Type B pancreatic cell (in vitro differentiated cells): ENCODE measurements around the gene HAND1. TPM values are rescaled to one million over a fixed set of nuclear protein-coding genes. Genes with fewer than 3 reads are reported as not detected.
"Not testable (repeated sequence)": the region's sequence is repeated elsewhere in the genome, so short reads cannot be mapped to it uniquely, and the experiment has no call there.

Source experiments
- DNase-seq: peaks from one replicate; pipeline ENCODE4 v3.0.0; 2021; ENCODE audit warnings: mixed read lengths; ENCODE audit not compliant: unreplicated experiment; ENCODE audit errors: extremely low spot score
- H3K27ac Mint-ChIP-seq: 2 replicates; pipeline ENCODE4 v1.8.0; 2021; ENCODE audit warnings: mild to moderate bottlenecking, mixed read lengths
- H3K27me3 Mint-ChIP-seq: 2 replicates; pipeline ENCODE4 v1.8.0; 2021; ENCODE audit warnings: mixed read lengths
- H3K36me3 Mint-ChIP-seq: 2 replicates; pipeline ENCODE4 v1.8.0; 2021; ENCODE audit warnings: mixed read lengths
- H3K4me1 Mint-ChIP-seq: one replicate; pipeline ENCODE4 v1.8.0; 2021; ENCODE audit warnings: mixed read lengths; ENCODE audit not compliant: unreplicated experiment
- H3K4me3 Mint-ChIP-seq: 2 replicates; pipeline ENCODE4 v1.8.0; 2021; ENCODE audit warnings: mild to moderate bottlenecking, mixed read lengths
- H3K9me3 Mint-ChIP-seq: 2 replicates; pipeline ENCODE4 v1.8.0; 2021; ENCODE audit warnings: mixed read lengths
- total RNA-seq: library from RNA; stranded (reverse); gene quantifications from 2 replicates; pipeline ENCODE4 v1.2.1, GENCODE V29; 2021; ENCODE audit warnings: low replicate concordance
- TF ChIP-seq, protein P1 (sequence below): fragments of 200-600 bp; sonication (generic); conservative IDR thresholded peaks from 2 replicates; pipeline ENCODE4 v1.5.0; 2021; ENCODE audit warnings: antibody characterized with exemption, mild to moderate bottlenecking

Gene HAND1
- total RNA-seq, 1 donor from 2014 or later: 2.4 TPM

DNA sequence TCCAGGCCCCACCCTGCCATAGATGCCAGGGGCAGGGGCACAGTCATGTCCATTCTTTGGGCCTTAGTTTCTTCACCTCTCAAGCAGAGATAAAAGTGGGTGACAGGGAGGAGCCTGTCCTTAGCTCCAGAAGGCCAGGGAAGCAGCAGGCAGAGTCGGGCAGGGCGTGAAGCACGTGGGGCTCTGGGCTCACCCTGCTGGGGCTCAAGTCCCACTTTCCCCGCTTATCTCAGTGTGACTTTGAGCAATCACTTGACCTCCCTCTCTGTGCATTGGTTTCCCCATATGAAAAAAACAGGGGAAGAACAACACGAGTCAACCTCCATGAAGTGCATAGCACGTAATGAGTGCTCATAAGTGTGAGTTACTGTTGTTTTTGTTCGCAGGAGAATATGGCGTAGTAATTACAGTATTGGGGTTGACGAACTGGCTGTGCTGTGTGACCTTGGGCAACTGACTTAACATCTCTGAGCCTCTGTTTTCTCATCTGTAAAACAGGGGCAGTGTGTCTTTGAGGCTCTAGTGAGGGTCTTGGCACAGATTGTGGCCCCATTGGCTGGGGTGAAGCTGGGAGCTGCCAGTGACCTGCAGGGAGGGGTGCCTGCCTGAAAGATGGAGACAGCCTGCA is 39.9 kb upstream of the HAND1 start:
- Mint-ChIP-seq H3K9me3 (no peaks in the 10 kb centered on the region), H3K4me3 (no peak overlapping the region), H3K36me3 (no peaks in the 10 kb centered on the region), H3K27me3 (peaks cover 50% of the 10 kb centered on the region), H3K27ac (no peak overlapping the region), H3K4me1 (peaks cover 13% of the 10 kb centered on the region)
- DNase-seq: no peak
- TF ChIP-seq, protein P1, sequence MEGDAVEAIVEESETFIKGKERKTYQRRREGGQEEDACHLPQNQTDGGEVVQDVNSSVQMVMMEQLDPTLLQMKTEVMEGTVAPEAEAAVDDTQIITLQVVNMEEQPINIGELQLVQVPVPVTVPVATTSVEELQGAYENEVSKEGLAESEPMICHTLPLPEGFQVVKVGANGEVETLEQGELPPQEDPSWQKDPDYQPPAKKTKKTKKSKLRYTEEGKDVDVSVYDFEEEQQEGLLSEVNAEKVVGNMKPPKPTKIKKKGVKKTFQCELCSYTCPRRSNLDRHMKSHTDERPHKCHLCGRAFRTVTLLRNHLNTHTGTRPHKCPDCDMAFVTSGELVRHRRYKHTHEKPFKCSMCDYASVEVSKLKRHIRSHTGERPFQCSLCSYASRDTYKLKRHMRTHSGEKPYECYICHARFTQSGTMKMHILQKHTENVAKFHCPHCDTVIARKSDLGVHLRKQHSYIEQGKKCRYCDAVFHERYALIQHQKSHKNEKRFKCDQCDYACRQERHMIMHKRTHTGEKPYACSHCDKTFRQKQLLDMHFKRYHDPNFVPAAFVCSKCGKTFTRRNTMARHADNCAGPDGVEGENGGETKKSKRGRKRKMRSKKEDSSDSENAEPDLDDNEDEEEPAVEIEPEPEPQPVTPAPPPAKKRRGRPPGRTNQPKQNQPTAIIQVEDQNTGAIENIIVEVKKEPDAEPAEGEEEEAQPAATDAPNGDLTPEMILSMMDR: no peak

DNA sequence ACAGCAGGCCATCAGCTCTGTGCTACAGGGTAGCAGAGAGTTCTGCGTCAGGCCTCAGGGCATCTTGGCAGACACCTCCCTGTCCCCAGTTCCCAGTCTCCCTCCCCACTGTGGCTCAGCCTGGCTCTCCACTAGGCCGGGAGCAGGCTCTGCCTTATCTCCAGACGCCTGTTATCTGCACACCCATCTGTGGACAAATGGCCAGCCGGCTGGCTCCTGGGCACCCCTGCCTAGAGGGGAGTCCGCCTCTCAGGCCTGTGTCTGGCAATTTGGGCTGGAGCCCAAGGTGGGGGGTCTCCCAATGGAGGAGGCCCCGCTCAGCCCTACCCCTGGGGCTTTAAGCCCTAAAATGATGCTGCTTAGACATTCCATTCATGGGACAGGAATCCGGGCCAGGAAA is 39.2 kb upstream of the HAND1 start:
- no peak for DNase-seq
- no peak overlapping the region for H3K27ac Mint-ChIP-seq
- peaks cover 11% of the 10 kb centered on the region for H3K4me1 Mint-ChIP-seq
- no peak overlapping the region for H3K4me3 Mint-ChIP-seq
- TF ChIP-seq, protein P1: no peak
- H3K9me3 Mint-ChIP-seq: no peaks in the 10 kb centered on the region
- H3K36me3 Mint-ChIP-seq: no peaks in the 10 kb centered on the region
- peaks cover 46% of the 10 kb centered on the region for H3K27me3 Mint-ChIP-seq

DNA sequence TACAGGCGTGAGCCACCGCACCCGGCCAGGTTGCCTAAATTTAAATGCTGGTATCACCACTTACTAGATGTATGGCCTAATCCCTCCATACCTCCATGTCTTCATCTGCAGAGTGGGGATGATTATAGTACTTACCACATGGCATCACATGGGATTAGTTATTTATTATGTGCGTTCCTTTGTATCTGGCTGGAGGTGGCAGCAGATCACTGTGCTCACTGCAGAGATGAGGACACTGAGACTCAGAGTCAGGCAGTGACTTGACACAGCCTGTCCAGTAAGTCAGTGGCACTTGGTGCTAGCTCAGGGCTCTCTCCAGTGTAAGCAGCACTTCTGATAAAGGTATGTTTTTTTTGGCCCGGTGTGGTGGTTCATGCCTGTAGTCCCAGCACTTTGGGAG is 38.4 kb upstream of the HAND1 start:
- Mint-ChIP-seq H3K4me1 (peaks cover 11% of the 10 kb centered on the region), H3K36me3 (no peaks in the 10 kb centered on the region), H3K9me3 (no peaks in the 10 kb centered on the region), H3K4me3 (no peak overlapping the region), H3K27ac (no peak overlapping the region), H3K27me3 (peaks cover 50% of the 10 kb centered on the region)
- no peak for DNase-seq
- TF ChIP-seq, protein P1: no peak

DNA sequence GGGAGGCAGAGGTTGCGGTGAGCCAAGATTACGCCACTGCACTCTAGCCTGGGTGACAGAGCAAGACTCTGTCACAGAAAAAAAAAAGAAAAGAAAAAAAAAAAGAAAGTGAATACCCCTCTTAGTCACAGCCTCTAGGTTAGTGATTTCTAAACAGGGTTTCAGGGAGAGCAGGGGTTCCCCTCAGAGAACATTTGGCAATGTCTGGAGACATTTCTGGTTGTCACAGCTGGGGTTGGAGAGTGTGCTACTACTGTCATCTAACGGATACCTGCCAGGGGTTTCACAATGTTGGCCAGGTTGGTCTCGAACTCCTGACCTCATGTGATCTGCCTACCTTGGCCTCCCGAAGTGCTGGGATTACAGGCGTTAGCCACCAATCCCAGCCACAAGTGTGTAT is 37.5 kb upstream of the HAND1 start:
- not testable (repeated sequence) for DNase-seq, H3K36me3 Mint-ChIP-seq, H3K27ac Mint-ChIP-seq, H3K4me1 Mint-ChIP-seq, H3K4me3 Mint-ChIP-seq, H3K9me3 Mint-ChIP-seq
- H3K27me3 Mint-ChIP-seq: peaks cover 47% of the 10 kb centered on the region

DNA sequence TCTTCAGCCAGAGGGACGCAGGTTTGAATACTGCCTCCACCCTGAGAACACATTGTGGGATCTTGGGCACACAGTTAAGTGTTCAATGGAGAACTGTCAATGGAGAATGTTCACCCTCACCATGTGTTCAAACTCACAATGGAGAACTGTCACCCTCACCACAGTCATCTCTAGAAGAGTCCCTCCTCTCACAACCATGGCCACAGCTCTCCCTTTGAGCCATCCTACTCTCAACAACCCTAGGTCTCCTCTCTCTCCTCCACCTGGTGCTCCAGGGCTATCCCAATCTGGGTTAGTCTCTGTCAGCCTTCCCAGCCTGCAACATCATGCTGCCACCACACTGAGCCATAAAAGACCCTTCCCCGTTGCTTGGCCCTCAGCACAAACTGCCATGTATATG is 36.3 kb upstream of the HAND1 start:
- peaks cover 2% of the 10 kb centered on the region for H3K4me1 Mint-ChIP-seq

DNA sequence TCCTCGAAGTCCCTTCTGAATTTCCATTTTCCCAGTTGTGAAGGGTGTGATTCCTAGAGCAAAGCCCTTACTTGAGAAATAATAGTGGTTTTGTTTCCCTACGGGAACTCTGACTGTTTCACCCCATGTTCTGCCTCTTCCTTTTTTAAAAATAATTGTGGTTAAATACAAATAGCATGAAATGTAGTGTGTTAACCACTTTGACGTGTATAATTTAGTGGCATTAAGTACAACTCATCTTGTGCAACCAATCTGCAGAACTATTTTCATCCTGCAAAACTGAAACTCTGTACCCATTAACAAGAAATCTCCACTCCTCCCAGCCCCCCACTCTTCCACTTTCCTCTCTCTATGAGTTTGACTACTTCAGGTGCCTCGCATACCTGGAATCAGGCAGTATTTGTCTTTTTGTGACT is 35.6 kb upstream of the HAND1 start:
- Mint-ChIP-seq H3K27me3 (peaks cover 52% of the 10 kb centered on the region), H3K27ac (no peak overlapping the region), H3K4me1 (no peaks in the 10 kb centered on the region), H3K9me3 (no peaks in the 10 kb centered on the region), H3K4me3 (no peak overlapping the region), H3K36me3 (no peaks in the 10 kb centered on the region)
- no peak for DNase-seq
- TF ChIP-seq, protein P1: no peak

More for the DNA sequence above, 36.3 kb upstream of the HAND1 start:
- TF ChIP-seq, protein P1: no peak
- Mint-ChIP-seq H3K27ac (no peak overlapping the region), H3K4me3 (no peak overlapping the region), H3K9me3 (no peaks in the 10 kb centered on the region), H3K36me3 (no peaks in the 10 kb centered on the region), H3K27me3 (peaks cover 48% of the 10 kb centered on the region)
- DNase-seq: no peak
